T-cell (primary cell): Measurements from ENCODE around the gene PFDN5. TPM values are rescaled to one million over a fixed set of nuclear protein-coding genes. Genes with fewer than 3 reads are reported as not detected.

Source experiments
- ATAC-seq, 4 experiments: fragments of 200-7000 bp in 3 of 4; fragments of 150-1000 bp in 1 of 4; cut with Tn5 transposase; replicated peaks in 1 of 4; 1 replicate in 3 of 4; 2 replicates in 1 of 4; pipeline ENCODE4 v1.10.0; 2021; ENCODE audit warnings: moderate library complexity in 3 of 4, mild to moderate bottlenecking in 2 of 4, moderate number of reproducible peaks in 1 of 4
- CTCF ChIA-PET, 2 donors: fragments of 300-600 bp; sonication (Branson Sonifier 250); formaldehyde crosslinking; loops; one replicate each; lab custom pipeline; 2022; ENCODE audit warnings: antibody characterized with exemption in 2 of 2; lab: Charles Lee
- POLR2A ChIA-PET, 2 donors: fragments of 300-600 bp; sonication (Branson Sonifier 250); formaldehyde crosslinking; loops; one replicate each; lab custom pipeline; 2022; ENCODE audit warnings: antibody characterized with exemption in 2 of 2; lab: Charles Lee
- DNase-seq, 35 experiments: peaks; one replicate each; pipeline versions ENCODE4 v3.0.0 to v3.0.0-alpha.2; 2013 to 2023
- H3K27ac ChIP-seq: one replicate; pipeline ENCODE4 v1.5.1; 2013; ENCODE audit warnings: low read length
- H3K27me3 ChIP-seq, 2 experiments: replicated peaks in 1 of 2; 1 replicate in 1 of 2; 2 replicates in 1 of 2; pipeline versions ENCODE4 v1.6.1 to v1.7.0; 2013; ENCODE audit warnings: low read length in 1 of 2, mixed read lengths in 1 of 2; ENCODE audit not compliant: control insufficient read depth in 2 of 2, insufficient read depth in 2 of 2; ENCODE audit errors: extremely low read depth in 1 of 2
- H3K36me3 ChIP-seq, 2 donors: 1 replicate in 1 of 2; 2 replicates in 1 of 2; pipeline versions ENCODE4 v1.6.1 to v1.7.0; 2013; ENCODE audit warnings: low read length in 1 of 2; ENCODE audit not compliant: control insufficient read depth in 2 of 2, insufficient read depth in 1 of 2; ENCODE audit errors: extremely low read depth in 1 of 2
- H3K4me1 ChIP-seq, 2 experiments: 1 replicate in 1 of 2; 2 replicates in 1 of 2; pipeline versions ENCODE4 v1.6.1 to v1.7.0; 2013; ENCODE audit warnings: low read length in 2 of 2, mixed read lengths in 1 of 2; ENCODE audit not compliant: insufficient read depth in 2 of 2, control insufficient read depth in 1 of 2; ENCODE audit errors: extremely low read depth in 1 of 2
- H3K4me3 ChIP-seq, 2 donors: 1 replicate in 1 of 2; 2 replicates in 1 of 2; pipeline versions ENCODE4 v1.5.1 to v1.7.0; 2013; ENCODE audit warnings: mild to moderate bottlenecking in 2 of 2, low read length in 1 of 2, moderate library complexity in 1 of 2; ENCODE audit not compliant: control insufficient read depth in 1 of 2; ENCODE audit errors: extremely low read depth in 1 of 2
- H3K9me3 ChIP-seq: 2 replicates; pipeline ENCODE4 v1.7.0; 2013
- H3K27ac Mint-ChIP-seq, 2 donors: one replicate each; pipeline ENCODE4 v1.8.0; 2020 to 2021; ENCODE audit warnings: mild to moderate bottlenecking in 2 of 2, mixed read lengths in 2 of 2
- H3K27me3 Mint-ChIP-seq, 2 donors: one replicate each; pipeline ENCODE4 v1.8.0; 2021 to 2022; ENCODE audit warnings: mixed read lengths in 2 of 2
- H3K36me3 Mint-ChIP-seq: one replicate; pipeline ENCODE4 v1.8.0; 2021; ENCODE audit warnings: mixed read lengths
- H3K4me1 Mint-ChIP-seq, 3 donors: one replicate each; pipeline ENCODE4 v1.8.0; 2020 to 2022; ENCODE audit warnings: mixed read lengths in 3 of 3, mild to moderate bottlenecking in 1 of 3
- H3K4me3 Mint-ChIP-seq, 3 donors: one replicate each; pipeline ENCODE4 v1.8.0; 2020 to 2022; ENCODE audit warnings: mild to moderate bottlenecking in 3 of 3, mixed read lengths in 3 of 3, moderate library complexity in 3 of 3
- H3K9me3 Mint-ChIP-seq, 3 donors: one replicate each; pipeline ENCODE4 v1.8.0; 2020 to 2022; ENCODE audit warnings: mixed read lengths in 3 of 3
- WGBS: methylation state at CpG from one replicate; pipeline ENCODE4 v1.1.5; 2013; ENCODE audit warnings: missing lambda C conversion rate; ENCODE audit not compliant: insufficient coverage; 5-methylcytosine and 5-hydroxymethylcytosine counted together
- total RNA-seq, 35 experiments: library from RNA in 6 of 35; stranded (reverse) in 6 of 35; fragments of 120-200 nt in 1 of 35; gene quantifications; one replicate each; pipeline versions ENCODE4 v1.2.1 to v1.2.4 and lab custom pipeline; 2013 to 2026

Gene PFDN5
- total RNA-seq, 5 donors from 2014 or later (not counting 1 experiment from before 2014, with no cell fraction given) = 591 to 643 (median 612) TPM

DNA sequence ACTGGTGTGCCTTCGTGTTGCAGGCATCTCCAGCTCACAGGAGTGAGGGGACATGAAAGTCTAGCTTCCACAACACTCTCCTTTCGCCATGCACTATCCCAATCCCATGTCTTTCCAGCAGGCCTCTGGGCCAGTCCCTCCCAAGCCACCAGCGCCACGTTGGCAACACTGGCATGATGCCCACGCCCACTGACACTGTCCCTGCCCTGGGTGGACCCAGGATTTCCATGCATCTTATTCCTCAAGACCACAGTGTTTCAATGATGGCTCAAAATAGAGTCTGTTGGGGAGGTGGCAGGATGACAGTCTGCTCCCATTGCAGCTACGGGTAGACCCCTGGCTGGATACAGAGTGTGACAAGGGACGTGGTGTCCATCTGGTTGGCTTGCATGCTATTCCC, 38.5 kb downstream of the PFDN5 start:
- peaks cover 0 to 80% of the 10 kb centered on the region in 2 experiments for H3K27me3 ChIP-seq
- 53% methylated on average over 6 of the region's 7 CpGs for WGBS

DNA sequence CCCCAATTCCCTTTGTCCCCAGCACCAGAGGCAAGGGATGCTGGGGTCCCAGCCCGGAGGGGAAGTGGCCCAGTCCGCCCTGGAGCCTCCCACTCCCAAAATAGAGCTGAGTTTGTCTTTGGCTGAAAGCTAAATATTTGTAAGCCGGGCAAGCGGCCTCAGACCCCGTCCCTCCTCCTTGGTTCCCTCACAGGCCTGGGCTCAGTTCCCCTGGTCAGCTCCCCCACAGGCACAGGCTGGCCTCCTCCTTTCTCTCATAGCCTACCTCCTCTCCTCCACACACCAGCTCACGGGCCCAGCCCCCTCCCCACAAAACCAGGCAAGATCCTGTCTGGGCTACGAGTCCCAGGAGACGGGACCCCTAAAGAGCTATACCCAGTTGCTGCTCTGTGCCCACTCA, 39.5 kb downstream of the PFDN5 start:
- Mint-ChIP-seq H3K4me1 (peaks cover 3 to 8% (median 7%) of the 10 kb centered on the region in 3 donors), H3K27me3 (peaks cover 44 to 54% of the 10 kb centered on the region in 2 donors), H3K9me3 (no peaks in the 10 kb centered on the region), H3K27ac (no peak overlapping the region), H3K36me3 (no peaks in the 10 kb centered on the region), H3K4me3 (no peak overlapping the region)
- no peaks in the 10 kb centered on the region for H3K36me3 ChIP-seq
- peaks cover 5 to 7% of the 10 kb centered on the region in 2 experiments for H3K4me1 ChIP-seq
- ChIA-PET CTCF (interaction anchor here (0.6 to 1.6 kb wide), 3 partner anchors 10 to 14 kb away, joined by 4 to 5 read pairs (median 4); no protein-coding TSS in a partner anchor), POLR2A (no interaction called here)
- 89% methylated on average over 6 of the region's 8 CpGs for WGBS
- peaks cover 0 to 80% of the 10 kb centered on the region in 2 experiments for H3K27me3 ChIP-seq
- no peak overlapping the region for H3K4me3 ChIP-seq
- DNase-seq (no peak), ATAC-seq (no peak)
- no peaks in the 10 kb centered on the region for H3K9me3 ChIP-seq
- H3K27ac ChIP-seq = no peak overlapping the region

More for the DNA sequence above, 38.5 kb downstream of the PFDN5 start:
- no peak overlapping the region for H3K4me3 Mint-ChIP-seq
- DNase-seq (no peak), ATAC-seq (no peak)
- H3K27me3 Mint-ChIP-seq = peaks cover 44 to 54% of the 10 kb centered on the region in 2 donors
- ChIA-PET CTCF (interaction anchor here in 1 of 2 donors (0.8 kb wide), 1 partner anchor 13 kb away, joined by 3 read pairs; the partner anchor contains the start of gene AAAS), POLR2A (interaction anchor here in 1 of 2 donors (0.7 kb wide), 1 partner anchor 114 kb away, joined by 7 read pairs; no protein-coding TSS in a partner anchor)
- Histone ChIP-seq H3K4me1 (peaks cover 5 to 7% of the 10 kb centered on the region in 2 experiments), H3K36me3 (no peaks in the 10 kb centered on the region), H3K4me3 (no peak overlapping the region), H3K27ac (no peak overlapping the region), H3K9me3 (no peaks in the 10 kb centered on the region)
- peaks cover 3 to 8% (median 7%) of the 10 kb centered on the region in 3 donors for H3K4me1 Mint-ChIP-seq
- H3K27ac Mint-ChIP-seq = no peak overlapping the region
- H3K9me3 Mint-ChIP-seq = no peaks in the 10 kb centered on the region
- no peaks in the 10 kb centered on the region for H3K36me3 Mint-ChIP-seq

DNA sequence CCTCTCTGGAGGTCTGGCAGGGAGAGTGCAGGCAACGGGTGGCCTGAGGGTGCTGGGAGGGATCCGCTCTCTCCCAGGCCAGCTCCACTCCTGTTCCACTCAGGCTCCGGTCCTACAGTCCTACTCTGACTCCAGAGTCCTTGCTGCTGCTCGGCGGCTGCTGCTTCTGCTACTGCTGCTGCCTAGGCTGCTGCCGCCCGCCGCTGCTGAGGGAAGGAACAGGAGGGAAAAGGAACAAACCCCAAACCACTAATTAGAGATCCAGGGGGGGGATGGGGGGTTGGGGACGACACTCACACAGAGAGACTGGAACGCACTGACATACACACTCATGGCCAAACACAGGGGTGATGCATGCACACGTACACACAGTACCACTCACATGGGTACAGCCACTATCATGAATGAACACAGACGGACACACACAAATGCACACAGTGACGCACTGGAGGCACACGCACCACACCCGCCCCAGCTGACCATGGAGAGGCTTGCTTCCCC, 40.9 kb downstream of the PFDN5 start, which contains the start of gene SP7:
Gene SP7 (minus strand): TSS at position 174 of the 501 bp plus-strand sequence. CDS start 708 bp downstream, outside the sequence.
- no peak within 1 kb of the TSS for H3K4me3 ChIP-seq
- DNase-seq (no peak), ATAC-seq (no peak)
- H3K9me3 Mint-ChIP-seq = no peaks in the 10 kb centered on the region
- H3K36me3 ChIP-seq = no peaks in the 10 kb centered on the region
- ChIA-PET POLR2A (no interaction called here), CTCF (interaction anchor here (0.8 to 1.6 kb wide), 3 partner anchors 8 to 11 kb away, joined by 4 to 5 read pairs (median 4); no protein-coding TSS in a partner anchor)
- no peak within 1 kb of the TSS for H3K27ac ChIP-seq
- no peaks in the 10 kb centered on the region for H3K9me3 ChIP-seq
- no peak within 1 kb of the TSS for H3K4me3 Mint-ChIP-seq
- peaks cover 3 to 8% (median 7%) of the 10 kb centered on the region in 3 donors for H3K4me1 Mint-ChIP-seq
- peaks cover 0 to 73% of the 10 kb centered on the region in 2 experiments for H3K27me3 ChIP-seq
- H3K27ac Mint-ChIP-seq = no peak within 1 kb of the TSS
- H3K4me1 ChIP-seq = peaks cover 5 to 7% of the 10 kb centered on the region in 2 experiments
- peaks cover 44 to 51% of the 10 kb centered on the region in 2 donors for H3K27me3 Mint-ChIP-seq
- no peaks in the 10 kb centered on the region for H3K36me3 Mint-ChIP-seq
- WGBS = no CpG with 5 or more reads among the region's 15 CpGs

DNA sequence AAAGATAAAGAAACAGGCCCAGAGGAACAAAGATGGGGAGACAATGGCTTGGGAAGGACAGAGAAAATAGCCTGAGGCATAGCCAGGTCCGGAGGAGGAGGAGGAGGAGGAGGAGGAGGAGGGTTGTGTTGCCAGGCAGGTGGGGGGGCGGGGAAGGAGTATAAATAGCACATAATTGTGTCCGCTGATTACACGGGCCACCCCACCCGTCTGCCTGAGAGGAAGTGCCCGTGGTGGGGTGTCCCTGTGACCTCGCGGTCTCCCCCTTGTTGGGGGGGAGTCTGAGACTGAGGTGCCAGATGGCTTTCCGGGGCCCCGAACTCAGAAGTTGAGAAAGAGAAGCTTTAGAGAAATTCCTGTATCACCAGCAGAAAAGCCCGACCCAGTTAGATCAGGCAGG, 42.7 kb downstream of the PFDN5 start:
- 5% methylated on average over 7 of the region's 11 CpGs for WGBS
- H3K9me3 ChIP-seq = no peaks in the 10 kb centered on the region
- ChIA-PET POLR2A (no interaction called here), CTCF (no interaction called here)
- peak overlapping the region in 1 of 2 donors; percentile 5 for H3K27ac Mint-ChIP-seq
- peaks cover 4 to 8% (median 7%) of the 10 kb centered on the region in 3 donors for H3K4me1 Mint-ChIP-seq
- peaks cover 5 to 7% of the 10 kb centered on the region in 2 experiments for H3K4me1 ChIP-seq
- no peak overlapping the region for H3K4me3 ChIP-seq
- H3K9me3 Mint-ChIP-seq = no peaks in the 10 kb centered on the region
- H3K27me3 Mint-ChIP-seq = peaks cover 43 to 47% of the 10 kb centered on the region in 2 donors
- ATAC-seq (no peak), DNase-seq (peak in 3 of 35 experiments; percentile 13 to 33 (median 25))
- H3K36me3 Mint-ChIP-seq = no peaks in the 10 kb centered on the region
- H3K4me3 Mint-ChIP-seq = no peak overlapping the region
- peaks cover 0 to 63% of the 10 kb centered on the region in 2 experiments for H3K27me3 ChIP-seq
- H3K27ac ChIP-seq = no peak overlapping the region
- no peaks in the 10 kb centered on the region for H3K36me3 ChIP-seq

DNA sequence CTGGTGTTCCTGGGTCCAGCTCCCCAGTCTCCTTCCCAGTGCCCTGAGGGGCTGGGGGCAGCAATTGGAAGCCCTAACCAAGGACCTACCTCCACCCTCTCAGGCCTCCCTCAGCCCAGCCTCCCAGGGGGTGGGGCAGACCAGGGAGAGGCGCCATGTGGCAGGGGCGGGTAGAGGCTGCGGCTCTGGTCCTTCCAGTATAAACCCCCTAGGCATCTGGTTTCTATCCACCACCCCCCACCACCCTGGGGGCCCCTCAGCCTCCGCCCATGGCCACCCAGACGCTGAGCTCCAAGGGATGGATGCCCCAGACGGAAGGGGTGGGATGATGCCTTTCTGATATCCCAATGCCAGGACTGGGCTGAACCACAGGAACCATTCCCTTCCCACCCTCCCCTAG, 43.6 kb downstream of the PFDN5 start:
- Mint-ChIP-seq H3K4me3 (no peak overlapping the region), H3K27ac (no peak overlapping the region), H3K4me1 (peaks cover 11 to 16% (median 14%) of the 10 kb centered on the region in 3 donors), H3K9me3 (no peaks in the 10 kb centered on the region), H3K36me3 (no peaks in the 10 kb centered on the region), H3K27me3 (peaks cover 37 to 39% of the 10 kb centered on the region in 2 donors)
- no peak overlapping the region for H3K4me3 ChIP-seq
- WGBS = 83% methylated on average over 3 of the region's 6 CpGs
- ChIA-PET POLR2A (interaction anchor here in 1 of 2 donors (0.6 kb wide), 1 partner anchor 203 kb away, joined by 7 read pairs; no protein-coding TSS in a partner anchor), CTCF (interaction anchor here in 1 of 2 donors (0.7 kb wide), 2 partner anchors 19 to 180 kb away, joined by 3 to 4 read pairs; no protein-coding TSS in a partner anchor)
- peaks cover 5 to 8% of the 10 kb centered on the region in 2 experiments for H3K4me1 ChIP-seq
- peaks cover 0 to 54% of the 10 kb centered on the region in 2 experiments for H3K27me3 ChIP-seq
- no peak overlapping the region for H3K27ac ChIP-seq
- no peaks in the 10 kb centered on the region for H3K9me3 ChIP-seq
- DNase-seq = no peak
- ATAC-seq = no peak
- no peaks in the 10 kb centered on the region for H3K36me3 ChIP-seq

DNA sequence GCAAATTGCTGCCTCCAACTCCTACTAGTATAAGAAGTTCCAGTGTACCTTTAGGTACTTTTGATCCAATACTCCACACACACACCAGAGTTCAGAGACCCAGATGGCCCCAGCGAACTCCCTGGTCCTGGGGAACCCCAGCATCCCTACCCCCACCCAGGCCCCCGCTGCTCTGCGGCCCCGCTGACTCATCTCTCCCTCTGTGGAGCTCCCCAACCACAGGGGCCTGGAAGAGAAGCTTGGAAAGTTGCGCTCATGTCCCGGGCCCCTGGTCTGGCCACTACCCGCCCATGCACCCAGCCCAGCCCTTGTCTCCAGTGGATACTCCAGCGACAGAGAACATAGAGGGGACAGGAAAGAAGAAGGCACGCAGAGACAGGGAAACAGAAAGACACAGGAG, 45.1 kb downstream of the PFDN5 start:
- H3K27ac Mint-ChIP-seq = no peak overlapping the region
- Histone ChIP-seq H3K36me3 (no peaks in the 10 kb centered on the region), H3K27ac (no peak overlapping the region), H3K4me1 (peaks cover 12 to 21% of the 10 kb centered on the region in 2 experiments), H3K9me3 (no peaks in the 10 kb centered on the region), H3K4me3 (no peak overlapping the region), H3K27me3 (peaks cover 0 to 41% of the 10 kb centered on the region in 2 experiments)
- peaks cover 23 to 28% (median 25%) of the 10 kb centered on the region in 3 donors for H3K4me1 Mint-ChIP-seq
- no peak for ATAC-seq
- peaks cover 26 to 28% of the 10 kb centered on the region in 2 donors for H3K27me3 Mint-ChIP-seq
- no peaks in the 10 kb centered on the region for H3K9me3 Mint-ChIP-seq
- DNase-seq = no peak
- POLR2A ChIA-PET = no interaction called here
- no peaks in the 10 kb centered on the region for H3K36me3 Mint-ChIP-seq
- CTCF ChIA-PET = interaction anchor here in 1 of 2 donors (1.0 kb wide), 1 partner anchor 16 kb away, joined by 3 read pairs; no protein-coding TSS in a partner anchor
- 71% methylated on average over 6 of the region's 9 CpGs for WGBS
- H3K4me3 Mint-ChIP-seq = no peak overlapping the region
